ENCODE data around the gene RASGEF1B. TPM values are rescaled to one million over a fixed set of nuclear protein-coding genes. Genes with fewer than 3 reads are reported as not detected.

Gene RASGEF1B
- total RNA-seq, 1 experiment from 2014 or later = 7.5 TPM

DNA sequence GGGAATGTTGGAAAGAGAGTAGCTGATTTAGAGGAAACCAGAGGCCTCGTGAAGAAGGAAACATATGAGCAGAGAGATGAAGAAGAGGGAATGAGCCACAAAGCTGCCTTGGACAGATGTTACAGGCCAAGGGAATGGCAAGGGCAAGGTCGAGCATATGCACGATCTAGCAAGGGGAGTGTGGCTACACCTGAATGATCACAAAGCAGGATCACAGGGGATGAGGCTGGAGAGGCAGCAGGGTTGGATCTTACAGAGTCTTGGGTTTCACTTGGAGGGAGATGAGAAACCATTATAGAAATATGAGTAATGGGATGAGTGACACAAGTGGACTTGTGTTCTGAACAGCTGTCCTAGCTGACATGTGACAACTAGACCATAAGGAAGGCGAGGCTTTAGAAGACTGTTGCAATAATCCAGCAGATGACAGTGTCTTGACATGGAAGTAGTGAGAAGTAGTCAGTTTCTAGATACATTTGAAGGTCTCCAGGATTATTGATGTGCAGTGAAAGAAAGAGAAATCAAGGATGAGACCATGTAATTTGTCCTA, 58.7 kb downstream of the RASGEF1B start:
- no peaks in the 10 kb centered on the region for H3K23me2 ChIP-seq (ENCODE audit: insufficient read length, low read depth, low read length, poor library complexity, severe bottlenecking)
- H2BK15ac ChIP-seq (ENCODE audit: low read depth, low read length) = no peak overlapping the region
- no peak overlapping the region for H3T11ph ChIP-seq (ENCODE audit: low read length)
- no peak overlapping the region for H3K4me2 ChIP-seq (ENCODE audit: insufficient read depth, insufficient read length, low read length)
- H3K4me1 Mint-ChIP-seq = peaks cover 18 to 21% of the 10 kb centered on the region in 2 experiments
- H2BK5ac ChIP-seq (ENCODE audit: insufficient read length, low read length) = no peak overlapping the region
- no peak overlapping the region for H3K14ac ChIP-seq (ENCODE audit: insufficient read depth, low read length)
- no peak overlapping the region for H3K56ac ChIP-seq (ENCODE audit: insufficient read length, low read depth, low read length)
- H3K79me2 ChIP-seq (ENCODE audit: insufficient read depth, low read length) = no peaks in the 10 kb centered on the region
- H3K27ac ChIP-seq (ENCODE audit: insufficient read length, low read depth, low read length) = no peak overlapping the region
- no peak overlapping the region for H3K4ac ChIP-seq (ENCODE audit: low read depth, low read length)
- H3K4me3 Mint-ChIP-seq = no peak overlapping the region
- no peak overlapping the region for H3K23ac ChIP-seq (ENCODE audit: insufficient read length, low read depth, low read length)
- H3K9me3 ChIP-seq (ENCODE audit: control insufficient read depth, low read depth, low read length) = no peaks in the 10 kb centered on the region
- no peak overlapping the region for H4K91ac ChIP-seq (ENCODE audit: insufficient read length, low read depth, low read length)
- WGBS (ENCODE audit: extremely low coverage, insufficient read length, low lambda C conversion rate) = no CpG with 5 or more reads among the region's 4 CpGs
- no peaks in the 10 kb centered on the region for H4K20me1 ChIP-seq (ENCODE audit: control insufficient read depth, insufficient read depth, insufficient read length)
- no peak overlapping the region for H2AK5ac ChIP-seq (ENCODE audit: insufficient read length, low read length)
- no peak overlapping the region for H2BK120ac ChIP-seq (ENCODE audit: low read depth, low read length, poor library complexity, severe bottlenecking)
- no peak overlapping the region for H2AFZ ChIP-seq (ENCODE audit: low read length)
- H4K5ac ChIP-seq (ENCODE audit: insufficient read length, low read depth, low read length) = no peak overlapping the region
- H3K79me1 ChIP-seq (ENCODE audit: insufficient read depth, low read depth, low read length, poor library complexity, severe bottlenecking) = no peaks in the 10 kb centered on the region
- no peaks in the 10 kb centered on the region for H3K4me1 ChIP-seq (ENCODE audit: insufficient read depth, low read length)
- no peak overlapping the region for H3K9ac ChIP-seq (ENCODE audit: extremely low read depth, insufficient read length, low read length)
- H3K27me3 ChIP-seq (ENCODE audit: insufficient read depth, low read length) = no peaks in the 10 kb centered on the region
- H4K8ac ChIP-seq (replicated peaks; ENCODE audit: insufficient read length, low read depth, low read length) = no peak overlapping the region
- H3K9me3 Mint-ChIP-seq = peaks cover 5 to 8% of the 10 kb centered on the region in 2 experiments; a peak in 3 of 5 replicates
- no peak overlapping the region for H2BK20ac ChIP-seq (ENCODE audit: low read depth, low read length, poor library complexity, severe bottlenecking)
- H3K36me3 Mint-ChIP-seq (ENCODE audit: insufficient read depth in 1 of 3, low read depth in 3 of 3) = peaks cover 4 to 8% (median 4%) of the 10 kb centered on the region in 3 experiments; a peak in 4 of 7 replicates
- H3K27me3 Mint-ChIP-seq (ENCODE audit: low read depth) = no peaks in the 10 kb centered on the region; the same call in 1 of the 2 replicates
- H2BK12ac ChIP-seq (ENCODE audit: insufficient read length, low read depth, low read length) = no peak overlapping the region
- TF ChIP-seq, protein P1, sequence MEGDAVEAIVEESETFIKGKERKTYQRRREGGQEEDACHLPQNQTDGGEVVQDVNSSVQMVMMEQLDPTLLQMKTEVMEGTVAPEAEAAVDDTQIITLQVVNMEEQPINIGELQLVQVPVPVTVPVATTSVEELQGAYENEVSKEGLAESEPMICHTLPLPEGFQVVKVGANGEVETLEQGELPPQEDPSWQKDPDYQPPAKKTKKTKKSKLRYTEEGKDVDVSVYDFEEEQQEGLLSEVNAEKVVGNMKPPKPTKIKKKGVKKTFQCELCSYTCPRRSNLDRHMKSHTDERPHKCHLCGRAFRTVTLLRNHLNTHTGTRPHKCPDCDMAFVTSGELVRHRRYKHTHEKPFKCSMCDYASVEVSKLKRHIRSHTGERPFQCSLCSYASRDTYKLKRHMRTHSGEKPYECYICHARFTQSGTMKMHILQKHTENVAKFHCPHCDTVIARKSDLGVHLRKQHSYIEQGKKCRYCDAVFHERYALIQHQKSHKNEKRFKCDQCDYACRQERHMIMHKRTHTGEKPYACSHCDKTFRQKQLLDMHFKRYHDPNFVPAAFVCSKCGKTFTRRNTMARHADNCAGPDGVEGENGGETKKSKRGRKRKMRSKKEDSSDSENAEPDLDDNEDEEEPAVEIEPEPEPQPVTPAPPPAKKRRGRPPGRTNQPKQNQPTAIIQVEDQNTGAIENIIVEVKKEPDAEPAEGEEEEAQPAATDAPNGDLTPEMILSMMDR (conservative IDR thresholded peaks at IDR 0.05) = no peak
- H3K27ac Mint-ChIP-seq = no peak overlapping the region
- no peak overlapping the region for H3K18ac ChIP-seq (ENCODE audit: insufficient read length, low read depth, low read length)
- DNase-seq = no peak

Measured in H9 (cell line).